ENCODE results near the gene SPP1. TPM values are rescaled to one million over a fixed set of nuclear protein-coding genes. Genes with fewer than 3 reads are reported as not detected.

The SPP1 gene
- total RNA-seq, 1 experiment from 2014 or later: 1,002 TPM

DNA sequence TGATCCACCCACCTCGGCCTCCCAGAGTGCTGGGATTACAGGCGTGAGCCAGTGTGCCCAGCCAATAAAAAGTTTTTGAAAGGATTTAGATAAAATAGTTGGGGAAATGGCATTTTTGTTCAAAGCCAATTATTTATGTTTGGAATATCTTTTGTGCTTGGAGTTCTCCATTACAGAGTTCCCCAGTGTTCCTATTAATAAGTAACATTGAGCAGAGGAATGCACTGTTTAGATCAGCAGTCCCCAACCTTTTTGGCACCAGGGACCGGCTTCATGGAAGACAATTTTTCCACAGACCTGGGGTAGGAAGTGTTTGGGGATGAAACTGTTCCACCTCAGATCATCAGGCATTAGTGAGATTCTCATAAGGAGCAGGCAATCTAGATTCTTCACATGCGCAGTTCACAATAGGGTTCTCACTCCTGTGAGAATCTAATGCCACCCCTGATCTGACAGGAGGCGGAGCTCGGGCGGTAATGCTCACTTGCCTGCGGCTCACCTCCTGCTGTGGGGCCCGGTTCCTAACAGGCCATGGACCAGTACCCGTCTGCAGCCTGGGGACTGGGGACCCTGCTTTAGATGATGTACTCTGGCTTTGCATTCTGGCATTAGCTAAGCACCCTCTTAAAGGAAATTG, 40.3 kb downstream of the SPP1 start:
- CTCF ChIA-PET: no interaction called here
- BruUV-seq (replicated peaks): no TSS peak
- no peaks in the 10 kb centered on the region for H3K27me3 Mint-ChIP-seq (ENCODE audit: unreplicated experiment)
- DNase-seq: no peak
- intact Hi-C loops (cut with micrococcal nuclease; ENCODE audit: unreplicated experiment): no loop called here
- no peaks in the 10 kb centered on the region for H3K9me3 Mint-ChIP-seq (ENCODE audit: low read depth, unreplicated experiment)
- H3K36me3 Mint-ChIP-seq (ENCODE audit: insufficient read depth, unreplicated experiment): no peaks in the 10 kb centered on the region
- H3K4me3 Mint-ChIP-seq (ENCODE audit: low read depth, unreplicated experiment): no peak overlapping the region
- TF ChIP-seq, protein P1, sequence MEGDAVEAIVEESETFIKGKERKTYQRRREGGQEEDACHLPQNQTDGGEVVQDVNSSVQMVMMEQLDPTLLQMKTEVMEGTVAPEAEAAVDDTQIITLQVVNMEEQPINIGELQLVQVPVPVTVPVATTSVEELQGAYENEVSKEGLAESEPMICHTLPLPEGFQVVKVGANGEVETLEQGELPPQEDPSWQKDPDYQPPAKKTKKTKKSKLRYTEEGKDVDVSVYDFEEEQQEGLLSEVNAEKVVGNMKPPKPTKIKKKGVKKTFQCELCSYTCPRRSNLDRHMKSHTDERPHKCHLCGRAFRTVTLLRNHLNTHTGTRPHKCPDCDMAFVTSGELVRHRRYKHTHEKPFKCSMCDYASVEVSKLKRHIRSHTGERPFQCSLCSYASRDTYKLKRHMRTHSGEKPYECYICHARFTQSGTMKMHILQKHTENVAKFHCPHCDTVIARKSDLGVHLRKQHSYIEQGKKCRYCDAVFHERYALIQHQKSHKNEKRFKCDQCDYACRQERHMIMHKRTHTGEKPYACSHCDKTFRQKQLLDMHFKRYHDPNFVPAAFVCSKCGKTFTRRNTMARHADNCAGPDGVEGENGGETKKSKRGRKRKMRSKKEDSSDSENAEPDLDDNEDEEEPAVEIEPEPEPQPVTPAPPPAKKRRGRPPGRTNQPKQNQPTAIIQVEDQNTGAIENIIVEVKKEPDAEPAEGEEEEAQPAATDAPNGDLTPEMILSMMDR (IDR thresholded peaks at IDR 0.05; ENCODE audit: unreplicated experiment): no peak
- peaks cover 15% of the 10 kb centered on the region for H3K4me1 Mint-ChIP-seq (ENCODE audit: low read depth, unreplicated experiment)
- H3K27ac Mint-ChIP-seq (ENCODE audit: unreplicated experiment): no peak overlapping the region

GRCh38 chr4:88017516-88018297, 42.2 kb downstream of the SPP1 start:
- H3K4me3 Mint-ChIP-seq (ENCODE audit: low read depth, unreplicated experiment): no peak overlapping the region
- H3K27me3 Mint-ChIP-seq (ENCODE audit: unreplicated experiment): no peaks in the 10 kb centered on the region
- DNase-seq: no peak
- intact Hi-C loops (cut with micrococcal nuclease; ENCODE audit: unreplicated experiment): no loop called here
- H3K36me3 Mint-ChIP-seq (ENCODE audit: insufficient read depth, unreplicated experiment): no peaks in the 10 kb centered on the region
- CTCF ChIA-PET: no interaction called here
- BruUV-seq (replicated peaks): no TSS peak
- peaks cover 10% of the 10 kb centered on the region for H3K4me1 Mint-ChIP-seq (ENCODE audit: low read depth, unreplicated experiment)
- H3K9me3 Mint-ChIP-seq (ENCODE audit: low read depth, unreplicated experiment): no peaks in the 10 kb centered on the region
- TF ChIP-seq, protein P1 (IDR thresholded peaks at IDR 0.05; ENCODE audit: unreplicated experiment): no peak
- no peak overlapping the region for H3K27ac Mint-ChIP-seq (ENCODE audit: unreplicated experiment)

DNA sequence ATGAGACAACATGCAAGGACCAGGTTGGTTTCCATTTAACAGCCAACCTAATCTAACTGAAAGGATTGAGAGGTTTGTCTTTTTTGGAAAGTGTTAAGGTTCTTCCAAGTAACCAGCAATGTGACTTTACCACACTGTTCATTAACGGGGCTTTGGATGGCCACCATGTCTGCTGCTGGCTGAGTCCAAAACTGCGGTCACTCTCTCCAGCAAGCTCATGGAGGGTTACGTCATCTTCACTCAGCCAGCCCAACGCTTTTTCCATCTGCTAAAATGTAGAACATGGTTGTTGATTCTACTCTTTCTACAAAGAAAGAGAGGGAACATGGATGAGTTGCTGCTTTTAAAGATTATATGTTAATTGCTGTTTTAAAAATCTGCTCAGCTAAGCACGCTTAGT, 43.0 kb downstream of the SPP1 start:
- Mint-ChIP-seq H3K36me3 (ENCODE audit: insufficient read depth, unreplicated experiment) (no peaks in the 10 kb centered on the region), H3K27me3 (ENCODE audit: unreplicated experiment) (no peaks in the 10 kb centered on the region), H3K9me3 (ENCODE audit: low read depth, unreplicated experiment) (no peaks in the 10 kb centered on the region), H3K27ac (ENCODE audit: unreplicated experiment) (no peak overlapping the region), H3K4me1 (ENCODE audit: low read depth, unreplicated experiment) (peaks cover 10% of the 10 kb centered on the region), H3K4me3 (ENCODE audit: low read depth, unreplicated experiment) (no peak overlapping the region)
- DNase-seq: no peak
- no TSS peak for BruUV-seq (replicated peaks)
- CTCF ChIA-PET: no interaction called here
- intact Hi-C loops (cut with micrococcal nuclease; ENCODE audit: unreplicated experiment): no loop called here
- TF ChIP-seq, protein P1 (IDR thresholded peaks at IDR 0.05; ENCODE audit: unreplicated experiment): no peak

- intact Hi-C loops (cut with micrococcal nuclease; ENCODE audit: unreplicated experiment): no loop called here
- no peaks in the 10 kb centered on the region for H3K36me3 Mint-ChIP-seq (ENCODE audit: insufficient read depth, unreplicated experiment)
- TF ChIP-seq, protein P1 (IDR thresholded peaks at IDR 0.05; ENCODE audit: unreplicated experiment): no peak
- no peak for DNase-seq
- peaks cover 10% of the 10 kb centered on the region for H3K4me1 Mint-ChIP-seq (ENCODE audit: low read depth, unreplicated experiment)
- CTCF ChIA-PET: interaction anchor here (0.6 kb wide), 1 partner anchor 151 kb away, joined by 3 read pairs; no protein-coding TSS in a partner anchor
- peaks cover 5% of the 10 kb centered on the region for H3K9me3 Mint-ChIP-seq (ENCODE audit: low read depth, unreplicated experiment)
- H3K27me3 Mint-ChIP-seq (ENCODE audit: unreplicated experiment): no peaks in the 10 kb centered on the region
- H3K4me3 Mint-ChIP-seq (ENCODE audit: low read depth, unreplicated experiment): no peak overlapping the region
- H3K27ac Mint-ChIP-seq (ENCODE audit: unreplicated experiment): no peak overlapping the region
- BruUV-seq (replicated peaks): no TSS peak
Measured at GRCh38 chr4:88021824-88022223, 46.3 kb downstream of the SPP1 start.
